RPMI7951 (cell line): ENCODE measurements around the gene SGIP1. TPM values are rescaled to one million over a fixed set of nuclear protein-coding genes. Genes with fewer than 3 reads are reported as not detected.
A peak's percentile ranks its signal among the peaks of the same experiment; 100 is the strongest.

Source experiments
- DNase-seq: peaks from one replicate; pipeline ENCODE4 v3.0.0-alpha.2; 2012; ENCODE audit warnings: low read depth
- total RNA-seq: library from RNA; depleted of rRNA; stranded (reverse); fragments of >200 nt; shearing (Covaris generic); gene quantifications from 2 replicates; pipeline ENCODE4 v1.2.3, GENCODE V29; 2014; rRNA removed

The SGIP1 gene, protein sequence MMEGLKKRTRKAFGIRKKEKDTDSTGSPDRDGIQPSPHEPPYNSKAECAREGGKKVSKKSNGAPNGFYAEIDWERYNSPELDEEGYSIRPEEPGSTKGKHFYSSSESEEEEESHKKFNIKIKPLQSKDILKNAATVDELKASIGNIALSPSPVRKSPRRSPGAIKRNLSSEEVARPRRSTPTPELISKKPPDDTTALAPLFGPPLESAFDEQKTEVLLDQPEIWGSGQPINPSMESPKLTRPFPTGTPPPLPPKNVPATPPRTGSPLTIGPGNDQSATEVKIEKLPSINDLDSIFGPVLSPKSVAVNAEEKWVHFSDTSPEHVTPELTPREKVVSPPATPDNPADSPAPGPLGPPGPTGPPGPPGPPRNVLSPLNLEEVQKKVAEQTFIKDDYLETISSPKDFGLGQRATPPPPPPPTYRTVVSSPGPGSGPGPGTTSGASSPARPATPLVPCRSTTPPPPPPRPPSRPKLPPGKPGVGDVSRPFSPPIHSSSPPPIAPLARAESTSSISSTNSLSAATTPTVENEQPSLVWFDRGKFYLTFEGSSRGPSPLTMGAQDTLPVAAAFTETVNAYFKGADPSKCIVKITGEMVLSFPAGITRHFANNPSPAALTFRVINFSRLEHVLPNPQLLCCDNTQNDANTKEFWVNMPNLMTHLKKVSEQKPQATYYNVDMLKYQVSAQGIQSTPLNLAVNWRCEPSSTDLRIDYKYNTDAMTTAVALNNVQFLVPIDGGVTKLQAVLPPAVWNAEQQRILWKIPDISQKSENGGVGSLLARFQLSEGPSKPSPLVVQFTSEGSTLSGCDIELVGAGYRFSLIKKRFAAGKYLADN
- total RNA-seq: under 0.01 TPM in 1 of 2 replicates, not detected in the other

DNA sequence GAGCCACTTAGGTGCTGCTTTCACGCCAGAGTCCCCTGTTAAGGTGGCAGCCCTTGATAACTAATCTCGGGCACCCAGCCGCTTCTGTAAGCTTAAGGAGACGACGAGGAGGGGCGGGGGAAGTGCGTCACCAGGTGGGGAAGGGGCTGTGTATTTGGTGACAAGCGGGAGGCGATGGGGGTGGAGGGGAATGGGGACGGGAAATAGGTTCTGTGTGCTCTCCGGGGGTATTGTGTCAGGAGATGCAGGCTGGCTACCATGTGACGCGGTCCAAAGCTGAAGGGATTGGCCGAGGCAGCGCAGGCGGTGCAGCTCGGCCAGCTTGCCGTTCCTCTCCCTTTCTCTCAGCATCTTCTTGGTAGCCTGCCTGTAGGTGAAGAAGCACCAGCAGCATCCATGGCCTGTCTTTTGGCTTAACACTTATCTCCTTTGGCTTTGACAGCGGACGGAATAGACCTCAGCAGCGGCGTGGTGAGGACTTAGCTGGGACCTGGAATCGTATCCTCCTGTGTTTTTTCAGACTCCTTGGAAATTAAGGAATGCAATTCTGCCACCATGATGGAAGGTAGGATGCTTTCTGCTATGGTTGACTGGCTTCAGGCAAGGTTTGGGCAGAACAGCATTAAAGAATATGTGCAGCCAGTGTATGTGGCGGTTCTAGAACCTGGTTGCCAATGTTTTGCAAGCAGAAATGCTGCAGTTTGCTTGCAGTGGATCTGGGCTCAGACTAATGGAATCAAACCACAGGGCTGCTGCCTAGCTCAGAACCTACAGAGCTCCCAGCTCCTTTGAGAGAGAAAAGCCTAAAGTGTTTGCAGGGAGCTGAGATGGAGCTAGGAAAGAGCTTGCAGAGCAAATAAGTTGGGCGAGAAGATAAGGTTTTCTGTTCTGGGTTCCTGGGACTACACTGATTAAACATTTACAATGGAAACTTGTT, at the start of gene SGIP1:
Gene SGIP1 (plus strand): TSS at position 350 of the 937 bp plus-strand sequence. CDS start 206 bp downstream, at position 556.
- DNase-seq: no peak

DNA sequence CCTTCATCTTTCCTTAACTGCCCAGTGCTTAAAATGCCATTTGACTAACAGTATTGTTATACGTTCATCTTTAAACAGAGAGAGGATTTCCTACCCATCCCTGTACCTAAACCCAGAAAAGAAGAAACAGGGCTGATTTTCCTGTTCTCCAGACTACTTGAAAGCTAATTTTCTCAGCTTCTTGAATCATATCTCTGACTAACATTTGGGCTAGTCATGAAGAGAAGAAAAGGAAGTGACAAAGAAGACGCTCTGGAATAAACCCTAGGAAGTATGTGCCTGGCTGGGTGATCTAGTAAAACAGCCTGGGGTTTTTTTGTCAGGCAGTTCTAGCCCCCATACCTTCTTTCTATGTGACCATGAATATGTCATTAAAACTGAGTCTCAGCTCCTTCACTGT, 44.8 kb upstream of the SGIP1 start:
- DNase-seq: peak; percentile 34

DNA sequence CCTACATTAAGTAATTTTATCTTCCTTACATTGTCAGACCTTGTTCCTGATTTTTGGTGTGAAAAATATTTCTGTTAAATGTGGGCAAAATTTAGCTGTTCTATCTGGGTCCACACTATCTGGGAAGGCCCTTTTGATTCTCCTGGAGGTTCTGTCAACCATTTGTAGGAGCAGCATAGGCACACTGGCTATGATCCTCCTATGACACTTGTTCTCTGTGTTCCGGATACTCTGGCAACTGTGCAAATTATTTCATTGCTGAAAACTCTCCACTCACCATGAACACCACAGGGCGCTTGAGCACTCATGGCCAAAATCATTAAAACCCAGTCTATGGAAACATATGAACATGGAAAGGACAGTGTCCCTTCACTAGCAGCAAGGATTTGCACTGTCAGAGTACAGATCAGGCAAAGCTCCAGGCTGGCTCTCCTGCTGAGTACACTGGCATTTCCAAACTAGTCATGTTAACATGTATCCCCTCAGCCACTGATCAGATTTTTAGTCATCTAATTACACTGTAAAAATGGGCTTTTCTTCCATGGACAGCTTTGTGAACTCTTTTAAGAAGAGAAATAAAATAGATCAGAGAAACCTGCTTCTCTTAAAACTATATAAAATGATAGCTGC, 43.9 kb upstream of the SGIP1 start:
- DNase-seq: no peak

DNA sequence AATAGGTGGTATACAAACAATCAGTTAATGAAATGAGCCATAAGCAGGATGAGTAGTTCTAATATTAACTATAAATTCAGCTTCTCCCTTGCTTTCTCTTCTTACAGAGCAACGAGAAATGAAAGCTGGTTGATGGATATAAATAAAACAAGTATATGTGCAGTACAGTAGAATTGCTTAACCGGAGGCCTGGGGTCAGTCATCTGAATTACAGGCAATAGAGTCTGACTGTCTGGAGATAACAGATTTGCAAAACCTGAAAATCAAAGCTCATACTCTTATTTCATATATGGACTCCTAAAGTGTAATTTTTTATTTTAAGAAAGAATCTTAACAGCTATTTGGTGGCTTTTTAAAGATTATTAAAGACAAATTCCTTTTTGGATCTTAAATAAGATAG, 43.1 kb upstream of the SGIP1 start:
- DNase-seq: no peak

DNA sequence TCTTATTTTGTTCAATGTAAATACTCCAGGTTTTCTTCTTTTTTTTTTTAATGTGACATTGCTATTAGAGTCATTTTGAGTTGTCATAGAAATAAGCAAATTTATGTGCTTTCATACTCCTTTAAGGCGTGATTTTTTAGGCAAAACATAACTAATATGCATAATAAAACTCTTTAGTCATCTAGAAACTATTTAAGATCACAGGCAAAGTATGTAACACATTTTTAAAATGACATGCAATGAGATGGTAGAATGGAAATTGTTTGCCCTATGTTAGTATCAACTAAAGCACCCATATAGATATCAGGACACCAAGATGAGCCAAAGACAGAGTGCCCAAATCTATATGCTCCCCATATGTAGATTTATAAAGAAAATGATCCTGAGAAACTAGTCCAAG, 41.5 kb upstream of the SGIP1 start:
- no peak for DNase-seq

DNA sequence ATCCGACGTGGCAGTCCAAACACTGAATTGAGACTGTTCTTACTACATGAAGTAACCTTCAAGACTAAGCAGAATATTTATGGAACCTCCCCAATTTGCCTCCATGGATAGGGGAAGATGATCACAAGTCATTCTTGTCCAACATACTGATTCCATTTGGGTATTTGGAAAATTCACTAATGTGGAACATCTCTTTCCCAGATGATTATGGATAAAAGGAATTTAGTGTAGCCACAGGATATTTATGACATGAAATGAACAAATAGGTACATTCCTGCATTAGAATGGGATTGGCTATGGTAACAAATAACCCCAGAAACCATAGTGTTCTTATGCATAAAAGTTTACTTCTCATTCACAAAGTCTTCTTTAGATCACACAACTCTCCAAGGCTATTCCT, 40.2 kb upstream of the SGIP1 start:
- no peak for DNase-seq

DNA sequence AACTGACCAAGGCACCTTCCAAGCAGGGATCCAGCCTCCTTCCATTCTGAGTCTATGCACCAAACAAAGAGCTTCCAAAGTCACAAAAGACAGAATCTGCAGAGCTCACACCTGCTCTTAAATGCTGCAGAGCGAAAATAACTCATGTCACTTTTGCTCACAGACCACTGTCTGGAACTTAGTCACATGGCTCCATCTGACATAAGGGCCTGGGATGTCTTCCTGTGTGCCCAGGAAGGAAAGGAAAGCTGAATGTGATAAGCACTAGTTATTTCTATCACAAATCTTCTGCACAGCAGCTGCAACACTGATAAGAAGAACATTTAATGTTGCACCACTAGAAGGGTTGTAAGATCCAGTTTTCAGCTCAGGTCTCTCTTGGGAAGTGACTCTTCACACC, 39.5 kb upstream of the SGIP1 start:
- DNase-seq: no peak

DNA sequence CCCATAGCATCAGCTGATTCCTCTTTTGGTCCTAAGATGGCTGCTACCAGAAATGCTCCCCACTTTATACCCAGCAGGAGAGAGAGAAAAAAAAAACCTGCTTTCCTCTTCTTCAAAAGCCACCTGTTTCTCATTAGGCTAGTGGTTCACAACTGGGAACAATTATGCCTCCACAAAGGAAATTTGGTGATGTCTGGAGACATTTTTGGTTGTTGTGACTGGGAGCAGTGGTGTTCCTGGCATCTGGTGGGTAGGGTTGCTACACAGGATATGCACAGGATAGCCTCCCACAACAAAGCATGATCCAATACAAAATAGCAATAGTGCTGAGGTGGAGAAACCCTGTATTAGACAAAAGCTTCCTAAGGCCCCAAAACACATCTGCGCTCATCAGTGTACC, 38.5 kb upstream of the SGIP1 start:
- DNase-seq: peak; percentile 76

DNA sequence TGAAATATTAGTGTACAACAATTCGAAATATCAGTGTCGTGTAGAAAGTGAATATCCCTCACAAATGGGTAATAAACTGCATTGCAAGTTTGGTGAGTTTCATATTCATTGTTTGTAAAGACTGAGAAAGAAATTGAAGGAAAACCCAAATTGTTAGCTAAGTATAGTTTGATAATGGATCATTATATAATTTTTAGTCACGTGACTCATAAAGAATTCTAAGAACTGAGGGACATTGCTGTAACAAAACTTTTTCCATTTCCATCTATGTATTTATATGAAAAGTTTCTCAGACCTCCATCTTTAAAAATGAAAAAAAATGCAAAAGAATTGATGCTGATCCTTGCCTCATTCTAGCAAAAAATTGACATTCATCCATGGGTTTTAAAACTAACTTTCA, 36.0 kb upstream of the SGIP1 start:
- DNase-seq: no peak

DNA sequence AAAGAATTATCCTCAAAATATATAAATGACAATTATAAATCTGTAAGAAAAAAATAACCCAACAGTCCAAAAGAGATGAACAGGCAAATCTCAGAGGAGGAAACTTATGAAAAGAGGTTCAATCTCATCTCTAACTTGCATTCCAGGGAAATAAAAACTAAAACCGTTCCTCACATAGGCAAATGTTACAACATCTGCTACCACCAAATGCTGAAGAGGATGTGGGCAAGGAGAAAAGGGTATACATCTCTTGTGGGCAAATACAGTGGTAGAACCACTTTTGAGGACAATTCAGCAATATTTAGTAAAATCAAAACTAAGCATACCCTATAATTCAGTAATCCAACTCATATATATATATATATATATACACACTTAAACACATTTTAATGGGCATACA, 33.7 kb upstream of the SGIP1 start:
- no peak for DNase-seq

DNA sequence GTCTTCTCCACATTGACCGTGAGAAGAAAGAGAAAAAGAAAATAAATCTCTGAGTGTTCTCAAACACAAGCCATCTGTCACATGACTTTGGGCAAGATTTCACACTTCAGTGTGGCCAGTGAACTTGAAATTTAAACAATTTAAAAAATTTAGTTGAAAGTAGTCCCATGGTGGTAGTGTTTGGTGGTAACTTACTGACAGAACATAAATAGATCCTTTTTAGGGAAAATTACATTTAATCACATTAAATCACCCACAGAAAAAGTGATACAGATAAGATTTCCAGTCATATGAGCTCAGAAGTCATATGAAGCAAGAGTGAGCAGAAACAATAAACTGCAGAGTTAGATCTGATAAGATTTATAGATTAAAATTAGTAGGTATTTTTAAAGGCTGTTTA, 31.9 kb upstream of the SGIP1 start:
- DNase-seq: no peak

DNA sequence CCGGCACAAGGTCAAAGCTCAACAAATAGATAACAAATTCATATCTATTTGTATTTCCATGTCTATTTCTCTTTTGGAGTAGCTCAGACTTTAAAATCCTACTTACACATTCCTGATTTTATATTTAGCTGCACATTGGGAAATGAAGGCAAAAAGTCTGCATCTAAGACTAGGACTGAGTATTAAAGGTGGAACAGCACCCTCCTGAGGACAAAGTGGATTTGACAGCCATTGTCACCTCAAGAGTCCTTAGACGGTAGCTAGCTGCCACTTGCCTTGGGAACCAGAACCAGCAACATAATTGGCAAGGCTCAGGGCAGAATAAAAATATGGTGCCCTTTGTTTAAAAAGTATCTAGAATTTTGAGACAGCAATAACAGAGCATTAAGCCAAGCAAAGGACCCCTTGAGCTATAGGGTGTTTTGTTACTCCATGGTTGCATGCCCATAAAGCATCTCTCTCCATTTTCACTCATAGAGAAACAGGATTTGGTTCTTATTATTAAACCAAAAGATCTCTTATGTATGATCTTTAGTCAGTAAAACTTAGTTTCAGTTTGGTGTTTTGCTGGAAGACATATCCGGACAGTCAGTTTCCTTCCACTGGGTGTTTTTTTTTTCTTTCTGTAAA, 30.0 kb upstream of the SGIP1 start:
- peak; percentile 62 for DNase-seq

DNA sequence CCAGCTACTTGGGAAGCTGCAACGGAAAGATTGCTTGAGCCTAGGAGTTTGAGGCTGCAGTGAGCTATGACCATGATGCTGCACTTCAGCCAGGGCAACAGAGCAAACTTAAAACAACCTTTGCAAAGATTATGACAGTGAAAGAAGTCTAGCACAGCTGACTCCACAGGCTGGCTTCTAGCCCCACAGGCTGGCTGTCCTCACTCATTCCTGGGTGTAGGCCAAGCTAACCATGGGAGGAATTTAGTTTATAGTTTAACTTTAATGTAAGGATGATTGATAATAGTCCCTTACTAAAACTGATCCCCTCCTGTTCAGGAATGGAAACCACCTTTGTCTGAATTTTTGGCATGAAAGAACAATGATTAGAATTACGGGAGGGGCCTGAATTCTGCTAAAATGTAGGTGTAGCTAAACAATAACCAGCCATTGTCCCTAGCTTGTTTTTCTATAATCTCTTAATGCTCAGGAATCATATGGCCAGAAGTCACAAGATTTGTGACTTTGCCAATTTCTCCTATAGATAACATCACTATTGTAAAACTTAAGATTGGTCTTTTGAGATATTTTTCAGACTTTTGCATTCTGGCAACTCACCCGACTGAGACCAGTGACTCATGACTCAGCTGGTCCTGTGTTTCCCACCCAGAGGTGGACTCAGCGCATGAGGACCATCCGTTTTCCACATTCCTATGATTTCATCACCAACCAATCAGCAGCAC, 28.1 kb upstream of the SGIP1 start:
- DNase-seq: peak; percentile 77

DNA sequence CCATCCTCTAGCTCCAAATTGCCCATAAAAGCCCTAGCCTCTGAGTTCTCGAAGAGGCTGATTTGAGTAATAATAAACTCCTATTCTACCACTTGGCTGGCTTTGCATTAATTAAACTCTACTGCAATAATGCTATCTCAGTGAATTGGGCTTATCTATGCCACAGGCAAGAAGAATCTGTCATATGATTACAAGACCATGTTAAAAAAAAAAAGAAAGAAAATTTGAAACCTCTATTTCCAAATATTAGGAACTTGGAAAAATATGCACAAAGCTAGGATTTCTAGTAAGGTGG, 27.6 kb upstream of the SGIP1 start:
- DNase-seq: no peak

DNA sequence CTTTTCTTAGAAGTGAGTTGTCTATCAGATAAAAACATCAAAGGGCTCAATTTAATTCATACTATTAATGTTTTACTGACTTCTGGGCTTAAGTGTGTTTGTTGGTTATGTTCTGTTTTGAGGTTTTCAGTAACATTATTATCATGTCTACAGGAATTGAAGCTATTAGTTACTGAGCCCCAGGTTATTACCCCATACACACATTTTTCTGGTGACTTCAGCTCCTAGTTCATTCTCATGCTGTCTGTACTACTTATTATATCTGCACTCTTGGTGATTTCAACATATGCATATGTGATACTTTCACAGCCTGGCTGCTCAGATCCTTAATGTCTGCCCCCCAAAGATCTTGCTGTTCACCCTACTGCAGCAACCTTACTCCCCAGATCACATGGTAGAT, 27.0 kb upstream of the SGIP1 start:
- DNase-seq: no peak

DNA sequence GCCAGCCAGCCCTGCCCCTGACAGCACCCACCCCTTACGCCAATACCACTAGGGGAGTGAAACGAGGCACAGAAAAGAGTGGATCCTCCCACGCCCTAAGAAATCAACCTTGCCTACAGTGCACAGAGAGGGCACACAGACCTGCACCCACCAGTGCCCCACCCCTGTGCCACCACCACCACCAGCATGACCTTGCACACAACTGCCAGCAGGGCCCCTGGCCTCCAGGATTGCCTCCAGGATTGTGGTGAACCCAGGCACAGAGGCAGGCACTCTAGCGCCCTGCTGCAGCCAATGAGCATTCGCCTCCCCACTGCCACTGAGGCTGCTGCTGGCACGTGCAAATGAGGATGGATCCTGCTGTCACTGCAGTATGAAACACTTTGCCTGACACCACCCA, 23.5 kb upstream of the SGIP1 start:
- no peak for DNase-seq

DNA sequence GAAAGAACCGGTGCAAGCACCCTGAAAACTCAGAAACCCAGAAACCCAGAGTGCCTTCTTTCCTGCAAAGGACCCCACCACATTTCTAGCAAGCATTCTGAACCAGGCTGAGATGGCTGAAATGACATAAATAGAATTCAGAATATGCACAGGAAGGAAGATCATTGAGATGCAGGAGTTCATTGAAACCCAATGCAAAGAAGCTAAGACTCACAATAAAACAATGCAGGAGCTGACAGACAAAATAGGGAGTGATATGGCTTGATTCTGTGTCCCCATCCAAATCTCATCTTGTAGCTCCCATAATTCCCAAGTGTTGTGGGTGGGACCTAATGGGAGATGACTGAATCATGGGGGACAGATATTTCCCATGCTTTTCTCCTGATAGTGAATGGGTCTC, 22.8 kb upstream of the SGIP1 start:
- DNase-seq: no peak

DNA sequence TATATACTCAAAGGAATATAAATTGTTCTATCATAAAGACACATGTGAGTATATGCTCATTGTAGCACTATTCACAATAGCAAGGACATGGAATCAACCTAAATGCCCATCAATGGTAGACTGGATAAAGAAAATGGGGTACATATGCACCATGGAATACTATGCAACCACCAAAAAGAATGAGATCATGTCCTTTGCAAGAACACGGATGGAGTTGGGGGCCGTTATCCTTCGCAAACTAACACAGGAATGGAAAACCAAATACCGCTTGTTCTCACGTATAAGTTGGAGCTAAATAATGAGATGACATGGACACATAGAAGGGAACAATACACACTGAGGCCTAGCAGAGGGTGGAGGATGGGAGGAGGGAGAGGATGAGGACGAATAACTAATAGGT, 16.0 kb upstream of the SGIP1 start:
- DNase-seq: no peak

DNA sequence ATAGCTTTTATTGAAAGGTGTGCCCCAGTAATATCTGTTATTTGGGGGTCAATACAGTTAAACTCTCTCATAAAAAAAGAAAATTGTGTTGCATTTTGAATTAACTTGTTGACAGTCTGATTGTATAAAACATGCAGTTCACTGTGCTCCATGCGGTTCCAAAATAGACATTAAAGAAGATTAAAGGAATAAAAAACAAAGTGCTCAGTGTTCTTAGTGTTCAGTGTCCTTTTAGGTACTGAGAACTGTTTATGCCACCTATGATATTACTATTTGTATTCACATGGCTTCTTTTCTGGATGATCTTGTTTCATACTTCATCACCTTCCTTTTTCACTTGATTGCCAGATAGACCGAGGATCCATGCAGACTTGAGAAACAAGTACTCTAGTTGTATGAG, 15.3 kb upstream of the SGIP1 start:
- no peak for DNase-seq

DNA sequence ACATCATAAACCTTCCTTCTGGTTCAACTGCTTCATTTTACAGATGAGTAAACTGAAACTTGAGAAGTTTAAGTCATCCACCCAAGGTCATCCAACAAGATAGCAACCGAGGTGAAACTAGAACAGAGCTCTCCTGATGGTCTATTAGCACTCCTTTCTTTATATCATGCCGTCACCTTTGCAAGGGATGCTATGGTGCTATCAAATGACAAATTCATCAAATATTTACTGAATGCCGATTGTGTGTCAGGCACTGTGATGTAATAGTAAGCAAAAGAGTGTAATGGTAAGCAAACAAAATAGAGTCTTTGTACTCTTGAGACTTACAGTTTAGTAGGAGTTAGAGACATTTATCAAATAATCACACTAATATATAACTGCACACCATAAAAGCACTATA, 14.0 kb upstream of the SGIP1 start:
- no peak for DNase-seq

DNA sequence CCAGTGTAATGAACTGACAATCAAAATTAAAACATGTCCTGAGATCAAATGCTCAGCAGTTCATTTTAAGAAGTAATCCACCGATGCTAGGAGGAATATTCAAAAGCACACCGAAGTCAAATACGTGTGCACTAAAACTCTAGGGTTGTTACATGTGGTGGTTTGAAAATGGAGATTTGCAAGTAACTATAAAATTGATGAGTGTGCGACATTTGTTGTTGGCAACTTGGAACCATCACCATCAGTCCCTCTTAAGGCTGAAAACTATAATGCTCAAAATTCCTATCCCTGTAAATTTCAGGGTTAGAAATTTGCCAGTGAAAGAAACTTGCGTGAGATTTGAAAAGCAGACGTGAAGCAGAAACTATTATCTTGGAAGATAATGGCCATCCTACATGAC, 13.3 kb upstream of the SGIP1 start:
- no peak for DNase-seq
